Measurements from ENCODE around the gene FADS2. TPM values are rescaled to one million over a fixed set of nuclear protein-coding genes. Genes with fewer than 3 reads are reported as not detected.

Gene FADS2
- total RNA-seq, 1 experiment from 2014 or later, result 17.1 TPM

GRCh38 chr11:61781585-61781984 is 46.5 kb upstream of the FADS2 start:
- Histone ChIP-seq H3K4me2 (ENCODE audit: low read length) (no peak overlapping the region), H3K27me3 (ENCODE audit: insufficient read depth, low read length) (no peaks in the 10 kb centered on the region), H3K4me3 (replicated peaks in 1 of 2; ENCODE audit: low read depth in 1 of 2, low read length in 2 of 2) (no peak overlapping the region), H3K79me2 (ENCODE audit: insufficient read depth, low read length) (no peaks in the 10 kb centered on the region), H3K4me1 (ENCODE audit: control insufficient read depth in 1 of 2, insufficient read depth in 2 of 2, low read length in 2 of 2) (no peaks in the 10 kb centered on the region), H3K36me3 (ENCODE audit: control insufficient read depth in 1 of 2, insufficient read depth in 2 of 2, low read length in 2 of 2) (peaks cover 7 to 25% of the 10 kb centered on the region in 2 experiments; a peak in 3 of 4 replicates), H3K9me3 (ENCODE audit: control insufficient read depth in 1 of 2, insufficient read depth in 1 of 2, low read depth in 1 of 2, low read length in 2 of 2) (no peaks in the 10 kb centered on the region), H3K9ac (ENCODE audit: low read length) (no peak overlapping the region), H3K9me2 (ENCODE audit: insufficient read depth) (no peaks in the 10 kb centered on the region), H4K20me1 (ENCODE audit: insufficient read depth) (no peaks in the 10 kb centered on the region), H3K27ac (ENCODE audit: low read depth, low read length) (no peak overlapping the region), H2AFZ (ENCODE audit: low read depth, low read length, poor library complexity, severe bottlenecking) (no peak overlapping the region)
- TF ChIP-seq EZH2phosphoT487 (IDR thresholded peaks at IDR 0.05; ENCODE audit: borderline replicate concordance) (no peak), REST (IDR thresholded peaks at IDR 0.05; ENCODE audit: low read depth) (no peak)
- POLR2A ChIA-PET, result interaction anchor here (2.0 kb wide), 1 partner anchor 11 kb away, joined by 6 read pairs; the partner anchor contains the start of genes FEN1 and TMEM258
- intact Hi-C loops (cut with micrococcal nuclease), result no loop called here
- DNase-seq (ENCODE audit: low read depth, low spot score) (no peak), ATAC-seq (no peak)
- CTCF ChIA-PET, result no interaction called here
- no TSS peak for BruUV-seq (replicated peaks)
- RAD21 ChIA-PET (ENCODE audit: low non-redundant PET in 1 of 2, low total read pairs in 2 of 2, uncharacterized antibody in 2 of 2, unreplicated experiment in 2 of 2), result no interaction called here

GRCh38 chr11:61782299-61782698 is 45.8 kb upstream of the FADS2 start:
- H3K27me3 ChIP-seq (ENCODE audit: insufficient read depth, low read length), result no peaks in the 10 kb centered on the region
- H3K4me1 ChIP-seq (ENCODE audit: control insufficient read depth in 1 of 2, insufficient read depth in 2 of 2, low read length in 2 of 2), result no peaks in the 10 kb centered on the region
- no peaks in the 10 kb centered on the region for H4K20me1 ChIP-seq (ENCODE audit: insufficient read depth)
- ChIA-PET POLR2A (interaction anchor here (1.1 kb wide), 1 partner anchor 9 kb away, joined by 3 read pairs; no protein-coding TSS in a partner anchor), CTCF (interaction anchor here (0.5 kb wide), 1 partner anchor 17 kb away, joined by 3 read pairs; no protein-coding TSS in a partner anchor), RAD21 (ENCODE audit: low non-redundant PET in 1 of 2, low total read pairs in 2 of 2, uncharacterized antibody in 2 of 2, unreplicated experiment in 2 of 2) (no interaction called here)
- DNase-seq (ENCODE audit: low read depth, low spot score), result no peak
- no peaks in the 10 kb centered on the region for H3K79me2 ChIP-seq (ENCODE audit: insufficient read depth, low read length)
- H3K27ac ChIP-seq (ENCODE audit: low read depth, low read length), result no peak overlapping the region
- H3K4me2 ChIP-seq (ENCODE audit: low read length), result no peak overlapping the region
- no peak for ATAC-seq
- no peak overlapping the region for H3K9ac ChIP-seq (ENCODE audit: low read length)
- H3K9me3 ChIP-seq (ENCODE audit: control insufficient read depth in 1 of 2, insufficient read depth in 1 of 2, low read depth in 1 of 2, low read length in 2 of 2), result no peaks in the 10 kb centered on the region
- peaks cover 9 to 28% of the 10 kb centered on the region in 2 experiments; a peak in 3 of 4 replicates for H3K36me3 ChIP-seq (ENCODE audit: control insufficient read depth in 1 of 2, insufficient read depth in 2 of 2, low read length in 2 of 2)
- no peak overlapping the region for H3K4me3 ChIP-seq (replicated peaks in 1 of 2; ENCODE audit: low read depth in 1 of 2, low read length in 2 of 2)
- no TSS peak for BruUV-seq (replicated peaks)
- no peaks in the 10 kb centered on the region for H3K9me2 ChIP-seq (ENCODE audit: insufficient read depth)
- no peak overlapping the region for H2AFZ ChIP-seq (ENCODE audit: low read depth, low read length, poor library complexity, severe bottlenecking)
- intact Hi-C loops (cut with micrococcal nuclease), result no loop called here
- TF ChIP-seq ZFX (IDR thresholded peaks at IDR 0.05) (no peak), YY1 (IDR thresholded peaks at IDR 0.05; ENCODE audit: extremely low read depth, insufficient replicate concordance, low read depth, low read length) (no peak), CTCF (IDR thresholded peaks at IDR 0.05 in 2 of 3, conservative IDR thresholded peaks at IDR 0.05 in 1 of 3; ENCODE audit: borderline replicate concordance in 1 of 3, insufficient read depth in 1 of 3, low read depth in 2 of 3, low read length in 2 of 3) (no peak), JUND (IDR thresholded peaks at IDR 0.05) (no peak), ZNF274 (IDR thresholded peaks at IDR 0.05; ENCODE audit: low read depth, low read length) (no peak), ATF3 (IDR thresholded peaks at IDR 0.05) (no peak), SIN3A (IDR thresholded peaks at IDR 0.05; ENCODE audit: low read depth) (no peak), FOSL1 (IDR thresholded peaks at IDR 0.05; ENCODE audit: low read depth) (no peak), ZBTB33 (IDR thresholded peaks at IDR 0.05; ENCODE audit: extremely low read depth, insufficient replicate concordance, low read length) (no peak), ELF1 (IDR thresholded peaks at IDR 0.05; ENCODE audit: borderline replicate concordance, low read depth) (no peak)

Data from HCT116 (cell line).